HG03342 (cell line): ENCODE measurements around the gene RNF151.
"Not testable (repeated sequence)": the region's sequence is repeated elsewhere in the genome, so short reads cannot be mapped to it uniquely, and the experiment has no call there.

Experiments used
- ATAC-seq: cut with Tn5 transposase; IDR thresholded peaks from one replicate; pipeline ENCODE4 v1.9.1; 2021; ENCODE audit warnings: mild to moderate bottlenecking, moderate library complexity; ENCODE audit not compliant: unreplicated experiment

Gene RNF151

DNA sequence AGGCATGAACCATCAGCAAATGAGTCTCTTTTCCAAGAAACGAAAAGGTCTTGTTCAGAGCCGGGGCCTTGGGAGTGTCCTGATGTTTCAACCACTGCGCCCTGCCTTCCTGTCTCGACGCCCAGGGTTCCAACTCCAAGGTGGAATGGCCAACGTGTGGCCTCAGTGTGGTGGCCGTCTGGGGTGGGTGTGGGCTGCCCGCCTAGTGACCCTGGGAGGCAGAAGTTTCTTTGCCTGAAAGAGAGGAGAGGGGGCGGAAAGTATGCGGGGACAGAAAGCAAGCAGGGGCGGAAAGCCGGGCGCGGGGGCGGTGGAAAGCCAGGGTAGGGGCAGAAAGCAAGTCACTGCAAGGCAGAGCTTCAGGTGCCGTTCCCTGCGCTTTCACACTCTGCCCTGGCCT, 27.7 kb upstream of the RNF151 start:
- no peak for ATAC-seq

DNA sequence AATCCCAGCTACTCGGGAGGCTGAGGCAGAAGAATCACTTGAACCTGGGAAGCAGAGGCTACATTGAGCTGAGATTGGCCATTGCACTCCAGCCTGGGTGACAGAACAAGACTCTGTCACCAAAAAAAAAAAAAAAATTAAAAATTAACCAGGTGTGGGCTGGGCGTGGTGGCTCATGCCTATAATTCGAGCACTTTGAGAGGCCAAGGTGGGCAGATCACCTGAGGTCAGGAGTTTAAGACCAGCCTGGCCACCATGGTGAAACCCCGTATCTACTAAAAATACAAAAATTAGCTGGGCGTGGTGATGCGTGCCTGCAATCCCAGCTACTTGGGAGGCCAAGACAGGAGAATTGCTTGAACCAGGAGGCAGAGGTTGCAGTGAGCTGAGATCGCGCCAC, 26.8 kb upstream of the RNF151 start:
- not testable (repeated sequence) for ATAC-seq

DNA sequence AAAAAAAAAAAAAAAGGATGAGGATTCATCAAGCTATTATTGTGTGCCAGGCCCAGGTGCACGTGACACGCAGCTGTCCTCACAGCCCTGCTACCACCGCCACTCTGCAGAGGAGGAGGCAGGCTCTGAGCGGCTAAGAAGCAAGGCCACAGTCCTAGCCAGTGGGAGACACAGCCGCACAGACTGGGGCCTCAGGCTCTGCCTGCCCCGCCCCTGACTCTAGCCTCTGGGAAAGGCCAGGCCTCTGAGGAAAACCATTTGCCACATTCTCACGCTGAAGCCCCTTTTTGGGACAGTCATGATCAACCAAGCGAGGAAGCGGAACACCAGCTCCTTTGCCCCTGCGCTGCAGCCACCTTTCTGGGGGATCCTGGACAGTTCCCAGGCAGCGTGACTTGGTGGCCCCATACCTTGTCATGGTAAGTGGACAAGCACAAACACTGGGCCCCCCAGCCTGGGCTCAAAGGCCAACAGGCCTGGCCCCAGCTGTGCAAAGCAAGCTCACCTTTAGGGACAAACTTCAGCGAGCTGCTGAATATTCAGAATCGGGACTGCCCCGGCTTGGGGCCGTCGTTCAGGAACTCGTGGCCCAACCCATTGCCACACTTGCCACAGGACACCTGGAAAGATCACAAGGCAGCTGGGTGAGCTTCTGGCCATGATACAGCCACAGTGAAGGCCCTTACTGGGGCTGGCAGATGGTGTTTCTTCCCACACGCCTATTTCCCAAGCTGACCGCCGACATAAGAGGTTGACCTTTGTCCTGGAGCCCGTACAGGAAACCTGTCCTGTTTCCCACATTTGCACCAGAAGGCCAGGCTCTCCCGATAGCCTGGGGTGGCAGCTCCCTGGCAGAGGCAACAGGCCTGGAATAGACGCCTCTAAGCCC, 26.1 kb upstream of the RNF151 start:
- no peak for ATAC-seq

DNA sequence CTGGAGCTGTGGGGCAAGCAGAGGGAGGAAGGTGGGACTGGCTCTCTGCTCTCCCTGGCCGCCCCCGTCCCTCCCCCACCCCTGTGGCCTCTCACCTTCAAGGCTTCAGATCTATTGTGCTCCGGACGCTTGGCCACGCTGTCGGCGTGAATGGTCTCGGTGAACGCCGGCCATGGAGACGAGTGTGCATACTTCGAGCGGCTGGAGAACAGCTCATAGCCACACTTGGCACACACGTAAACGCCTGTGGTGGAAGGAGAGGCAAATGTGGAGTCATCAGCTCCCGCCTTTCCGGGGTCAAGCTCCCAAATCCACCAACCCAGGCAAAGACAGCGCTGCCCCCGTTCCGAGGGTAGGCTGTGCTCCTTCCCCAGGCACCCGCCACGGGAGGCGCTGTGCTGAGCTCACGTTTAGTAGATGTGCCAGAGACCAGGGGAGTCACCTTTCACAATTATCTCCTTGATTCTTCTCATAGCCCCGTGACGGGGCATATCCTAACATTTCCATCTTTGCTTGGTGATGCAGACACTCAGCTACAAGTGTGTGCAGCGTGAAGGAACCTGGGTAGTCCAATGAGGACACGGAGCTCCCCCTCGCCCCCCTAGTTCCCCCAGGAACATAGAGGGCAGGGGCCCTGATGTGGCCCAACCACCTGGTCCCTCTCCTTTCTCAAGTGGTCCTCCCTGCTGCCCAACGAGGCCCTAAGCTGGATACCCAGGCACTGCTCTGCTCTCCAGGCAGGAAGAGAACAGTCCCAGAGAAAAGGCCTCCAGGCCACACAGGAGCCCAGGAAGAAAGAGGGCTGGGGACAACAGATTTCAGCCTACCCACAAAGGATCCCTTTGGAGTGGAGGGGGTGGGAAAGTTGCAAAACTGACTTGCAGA, 25.3 kb upstream of the RNF151 start:
- no peak for ATAC-seq

DNA sequence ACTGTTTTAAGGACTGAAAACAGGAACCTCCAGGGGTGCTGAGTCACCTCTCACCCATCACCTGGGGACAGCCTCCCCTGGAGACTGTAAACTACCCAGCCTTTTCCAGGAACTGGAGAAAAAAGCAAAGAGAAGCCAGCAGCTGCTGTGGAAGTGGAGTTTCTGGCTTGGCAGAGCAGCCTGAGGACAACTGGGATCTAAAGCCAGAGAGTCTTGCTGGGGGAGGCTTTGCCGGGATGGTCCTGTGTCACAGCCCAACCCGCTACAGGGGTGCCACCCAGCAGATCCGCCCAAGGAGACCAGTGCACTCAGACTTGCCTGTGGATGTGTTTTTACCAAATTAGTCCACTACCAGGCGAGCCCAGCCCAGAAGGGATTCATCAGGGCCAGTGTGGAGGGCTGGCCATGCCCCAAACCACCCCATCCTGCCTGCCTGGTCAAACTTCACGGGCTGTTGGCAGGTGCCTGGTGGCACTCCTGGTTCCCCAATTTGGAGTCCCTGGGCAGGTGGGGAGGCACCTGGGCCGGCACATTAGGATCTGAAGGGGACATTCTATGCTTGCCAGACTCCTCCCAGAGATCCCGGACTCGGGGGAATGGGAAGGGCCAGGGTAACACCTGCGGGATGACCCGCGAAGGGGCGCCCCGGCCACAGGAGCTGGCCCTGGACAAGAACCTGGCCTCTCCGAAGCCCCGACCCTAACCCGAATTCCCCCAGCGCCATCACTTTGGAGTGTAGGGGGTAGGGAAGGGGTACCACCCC, 24.4 kb upstream of the RNF151 start:
- no peak for ATAC-seq

DNA sequence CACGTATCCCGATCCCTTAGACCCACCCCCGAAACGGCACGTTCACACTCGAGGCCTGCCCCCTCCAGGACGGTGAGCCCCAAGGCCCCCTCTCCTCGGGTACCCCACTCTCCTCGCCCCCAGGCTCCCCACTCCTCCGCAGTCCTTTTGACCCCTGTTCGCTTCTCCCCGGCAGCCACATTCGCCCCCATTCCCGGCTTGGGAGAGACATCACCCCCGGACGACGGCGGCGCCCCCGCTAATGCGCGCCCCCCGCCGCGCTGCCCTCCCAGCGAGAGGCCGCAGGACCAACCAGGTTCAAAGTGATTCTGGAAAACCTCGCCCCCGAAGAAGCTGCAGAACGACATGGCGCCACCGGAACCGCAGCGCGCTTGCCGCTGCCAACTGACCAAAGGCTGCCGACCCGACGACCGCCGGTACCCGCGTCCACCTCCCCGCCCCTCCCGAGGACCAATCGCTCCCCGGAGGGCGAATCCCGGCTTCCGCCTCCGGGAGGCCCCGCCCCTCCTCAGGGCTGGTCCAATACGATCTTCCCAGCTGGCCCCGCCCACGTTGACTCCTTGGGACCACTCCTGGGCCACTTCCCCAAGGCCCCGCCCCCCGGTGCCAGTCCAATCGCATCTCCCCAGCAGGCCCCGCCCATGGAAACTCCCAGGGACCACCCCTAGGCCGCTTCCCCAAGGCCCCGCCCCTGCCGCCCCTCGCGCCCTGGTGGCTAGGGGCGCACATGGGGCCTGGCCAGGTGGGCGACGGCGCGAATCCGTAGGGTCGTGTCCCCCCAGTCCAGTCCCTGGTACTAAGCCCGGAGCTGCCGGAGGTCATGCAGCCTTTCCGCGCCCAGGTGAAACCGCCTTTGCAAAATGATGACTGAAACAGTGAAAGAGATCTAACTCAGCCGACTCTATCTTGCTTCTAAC, 23.6 kb upstream of the RNF151 start, which contains the start of gene MSRB1:
Gene MSRB1 (minus strand): TSS at position 390 of the 917 bp plus-strand sequence. CDS start 43 bp downstream, at position 347.
- ATAC-seq: peak; percentile 89

DNA sequence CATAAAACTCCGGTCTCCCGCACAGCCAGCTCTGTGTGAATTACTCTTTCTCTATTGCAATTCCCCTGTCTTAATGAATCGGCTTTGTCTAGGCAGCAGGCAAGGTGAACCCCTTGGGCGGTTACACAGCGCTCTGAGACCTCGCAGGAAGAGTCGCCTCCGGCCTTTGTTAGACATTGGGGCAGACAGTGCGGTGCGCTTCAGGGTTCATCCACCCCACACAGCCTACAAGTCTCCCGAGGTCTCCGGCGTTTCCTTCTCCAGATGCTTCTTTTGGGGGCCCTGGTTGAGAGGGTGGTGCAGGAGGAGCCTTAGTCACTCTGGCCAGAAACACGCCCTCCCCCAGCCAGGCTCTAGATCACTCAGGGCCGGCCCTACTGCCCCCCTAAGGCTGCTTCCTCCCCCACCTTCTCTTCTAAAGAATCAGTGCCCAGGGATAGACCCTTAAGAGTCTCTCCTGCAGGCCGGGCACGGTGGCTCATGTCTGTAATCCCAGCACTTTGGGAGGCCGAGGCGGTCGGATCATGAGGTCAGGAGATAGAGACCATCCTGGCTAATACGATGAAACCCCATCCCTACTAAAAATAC, 21.9 kb upstream of the RNF151 start:
- no peak for ATAC-seq

DNA sequence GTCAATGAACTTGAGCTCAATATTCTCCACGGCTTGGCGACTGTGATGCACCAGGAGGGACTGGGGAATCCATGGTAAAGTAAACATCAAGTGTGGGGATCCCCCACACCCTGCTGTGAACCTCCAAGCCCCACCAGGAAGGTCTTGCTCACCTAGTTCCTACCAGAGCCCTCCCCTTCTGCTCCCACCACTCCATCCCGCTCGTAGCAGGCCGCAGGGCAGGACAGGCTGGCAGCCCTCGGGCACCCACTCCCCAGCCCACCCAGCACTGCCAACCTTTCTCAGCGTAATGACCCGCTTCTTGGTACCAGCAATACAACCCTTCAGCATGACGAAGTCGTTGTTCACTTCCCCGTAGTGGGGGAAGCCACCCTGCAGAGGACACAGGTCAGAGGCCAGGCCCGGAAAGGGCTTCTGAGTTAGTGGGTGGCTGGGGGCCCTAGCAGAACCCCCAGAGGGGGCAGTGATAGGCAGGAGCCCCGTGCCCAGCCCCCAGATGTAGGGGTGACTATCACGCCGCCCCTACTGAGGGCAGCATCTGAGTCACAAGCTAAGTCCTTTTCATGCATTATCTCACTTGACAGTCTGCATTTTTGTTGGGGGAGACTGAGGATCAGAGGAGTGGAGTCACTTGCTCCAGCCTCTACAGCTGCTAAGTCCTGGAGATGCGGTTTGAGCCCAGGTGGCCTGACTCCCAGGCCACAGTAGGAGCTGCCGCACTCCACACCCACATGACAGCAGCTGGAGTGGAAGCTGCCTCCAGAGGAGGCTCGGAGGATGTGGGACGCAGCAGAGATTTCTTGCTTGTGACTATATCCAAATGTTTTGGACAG, 20.9 kb upstream of the RNF151 start:
- no peak for ATAC-seq

DNA sequence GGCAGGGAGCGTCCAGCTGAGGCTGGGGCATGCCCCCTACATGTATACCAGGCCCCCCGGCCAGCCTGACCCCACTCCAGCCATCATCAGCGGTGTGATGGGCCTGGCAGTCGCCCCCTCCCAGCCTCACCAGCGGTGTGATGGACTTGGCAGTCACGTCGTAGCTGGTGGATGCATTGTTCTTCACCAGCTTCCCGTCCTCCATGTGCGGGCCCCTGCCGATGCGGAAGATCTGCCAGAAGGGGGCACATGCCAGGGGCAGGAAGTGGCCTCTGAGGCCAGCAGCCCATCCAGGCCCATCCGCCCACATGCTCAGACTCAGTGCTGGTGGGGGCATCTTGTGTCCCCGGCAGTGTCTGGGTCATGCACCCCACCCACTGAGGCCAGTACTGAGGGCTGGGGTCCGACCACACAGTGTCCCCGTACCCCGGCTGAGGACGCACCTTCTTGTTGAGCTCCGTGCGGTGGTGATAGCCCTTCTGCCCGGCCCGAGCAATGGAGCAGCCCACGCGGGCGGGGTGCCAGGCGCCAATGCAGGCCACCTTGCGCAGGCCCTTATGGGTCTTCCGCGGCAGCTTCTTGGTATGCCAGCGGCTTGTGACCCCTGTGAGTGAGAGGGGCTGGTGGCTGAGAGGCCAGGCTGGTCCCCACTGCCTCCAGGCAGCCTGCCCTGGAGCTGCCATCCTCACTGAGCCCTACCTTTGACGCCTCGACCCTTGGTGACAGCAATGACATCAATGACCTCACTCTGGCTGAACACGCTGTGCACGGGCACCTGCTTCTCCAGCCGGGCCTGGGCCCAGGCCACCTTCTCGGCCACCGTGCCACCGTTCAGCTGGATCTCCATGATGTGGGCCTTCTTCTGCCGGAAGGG, 19.9 kb upstream of the RNF151 start:
- ATAC-seq: no peak

DNA sequence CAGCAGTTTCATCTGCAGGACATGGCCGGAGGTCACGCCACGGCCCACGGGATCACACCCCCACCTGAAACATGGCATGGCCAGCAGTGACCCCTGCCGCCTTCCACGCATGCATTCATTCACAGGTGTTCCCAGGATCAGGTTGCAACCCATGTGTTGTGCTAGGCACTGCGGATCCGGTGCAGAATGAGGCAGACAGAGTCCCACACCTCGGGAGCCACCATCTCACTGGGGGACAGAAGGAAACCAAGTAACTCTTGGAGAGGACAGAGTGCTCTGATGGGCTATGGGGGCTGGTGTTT, 19.3 kb upstream of the RNF151 start:
- no peak for ATAC-seq

DNA sequence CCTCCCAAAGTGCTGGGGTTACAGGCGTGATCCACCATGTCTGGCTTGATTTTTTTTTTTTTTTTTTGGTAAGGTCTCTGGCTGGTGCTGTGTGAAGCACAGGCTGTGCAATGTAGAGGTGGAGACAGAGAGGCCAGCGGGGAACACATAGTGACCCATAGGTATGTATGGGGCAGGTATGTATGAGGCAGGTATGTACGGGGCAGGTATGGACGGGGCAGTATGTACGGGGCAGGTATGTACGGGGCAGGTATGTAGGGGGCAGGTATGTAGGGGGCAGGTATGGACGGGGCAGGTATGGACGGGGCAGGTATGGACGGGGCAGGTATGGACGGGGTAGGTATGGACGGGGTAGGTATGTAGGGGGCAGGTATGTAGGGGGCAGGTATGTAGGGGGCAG, 17.1 kb upstream of the RNF151 start:
- no peak for ATAC-seq

DNA sequence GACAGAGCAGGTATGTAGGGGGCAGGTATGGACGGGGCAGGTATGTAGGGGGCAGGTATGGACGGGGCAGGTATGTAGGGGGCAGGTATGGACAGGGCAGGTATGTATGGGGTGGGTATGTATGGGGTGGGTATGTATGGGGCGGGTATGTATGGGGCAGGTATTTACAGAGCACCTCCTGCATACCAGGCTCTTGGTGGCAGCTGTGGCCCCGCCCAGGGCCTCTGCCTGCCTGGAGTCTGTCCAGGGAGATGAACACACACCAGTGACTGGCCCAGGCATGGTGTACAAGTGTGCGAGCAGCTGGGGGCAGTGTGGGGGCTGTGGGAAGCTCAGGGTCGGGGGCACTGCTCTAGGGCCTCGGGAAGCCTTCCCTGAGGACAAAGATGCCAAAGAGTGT, 16.6 kb upstream of the RNF151 start:
- no peak for ATAC-seq

DNA sequence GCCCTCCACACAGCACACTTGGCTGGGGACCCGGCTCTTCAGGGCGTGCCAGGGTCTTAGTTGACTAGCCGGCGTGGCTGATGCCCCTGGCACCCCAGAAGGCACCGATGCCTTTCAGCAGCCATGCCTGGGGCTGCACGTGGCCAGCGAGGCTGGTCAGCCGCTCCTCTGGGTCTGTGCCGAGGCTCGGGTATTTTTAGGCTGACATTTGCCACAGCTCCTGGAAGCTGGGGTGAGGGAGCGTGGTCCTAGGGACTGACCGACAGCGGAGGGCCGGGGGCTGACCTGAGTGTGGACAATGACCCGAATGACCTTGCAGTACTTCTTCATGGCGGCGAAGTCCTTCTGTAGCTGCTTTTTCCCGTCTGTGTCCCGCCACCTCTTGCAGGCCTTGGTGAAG, 16.1 kb upstream of the RNF151 start:
- ATAC-seq: no peak

DNA sequence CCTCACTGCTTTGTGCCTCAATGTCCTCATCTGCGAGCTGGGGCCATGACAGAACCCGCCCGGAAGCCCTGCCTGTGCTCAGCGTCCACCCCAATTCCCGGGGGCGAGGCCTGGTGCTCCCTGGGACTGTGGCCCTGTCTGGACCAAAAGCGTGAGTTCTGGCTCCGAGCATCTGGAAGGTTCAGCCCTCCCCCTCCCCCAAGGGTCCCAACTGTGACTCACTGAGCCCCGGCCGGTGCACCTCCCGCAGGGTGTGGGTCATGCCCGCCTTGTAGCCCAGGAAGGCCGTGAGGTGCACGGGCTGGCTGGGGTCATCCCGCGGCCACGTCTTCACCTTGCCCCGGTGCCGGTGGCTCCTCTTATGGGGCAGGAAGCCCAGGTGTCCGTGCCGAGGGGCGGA, 12.9 kb upstream of the RNF151 start:
- ATAC-seq: no peak

DNA sequence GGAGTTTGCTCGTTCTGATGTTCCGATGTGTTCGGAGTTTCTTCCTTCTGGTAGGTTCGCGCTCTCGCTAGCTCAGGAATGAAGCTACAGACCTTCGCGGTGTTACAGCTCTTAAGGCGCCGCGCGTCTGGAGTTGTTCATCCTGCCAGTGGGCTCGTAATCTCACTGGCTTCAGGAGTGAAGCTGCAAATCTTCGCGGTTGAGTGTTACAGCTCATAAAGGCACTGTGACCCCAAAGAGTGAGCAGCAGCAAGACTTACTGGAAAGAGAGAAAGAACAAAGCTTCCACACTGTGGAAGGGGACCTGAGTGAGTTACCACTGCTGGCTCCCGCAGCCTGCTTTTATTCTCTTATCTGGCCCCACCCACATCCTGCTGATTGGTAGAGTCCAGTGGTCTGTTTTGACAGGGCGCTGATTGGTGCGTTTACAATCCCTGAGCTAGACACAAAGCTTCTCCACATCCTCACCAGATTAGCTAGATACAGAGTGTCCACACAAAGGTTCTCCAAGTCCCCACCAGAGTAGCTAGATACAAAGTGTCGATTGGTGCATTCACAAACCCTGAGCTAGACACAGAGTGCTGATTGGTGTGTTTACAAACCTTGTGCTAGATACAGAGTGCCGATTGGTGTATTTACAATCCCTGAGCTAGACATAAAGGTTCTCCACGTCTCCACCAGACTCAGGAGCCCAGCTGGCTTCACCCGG, 9.1 kb upstream of the RNF151 start:
- not testable (repeated sequence) for ATAC-seq

DNA sequence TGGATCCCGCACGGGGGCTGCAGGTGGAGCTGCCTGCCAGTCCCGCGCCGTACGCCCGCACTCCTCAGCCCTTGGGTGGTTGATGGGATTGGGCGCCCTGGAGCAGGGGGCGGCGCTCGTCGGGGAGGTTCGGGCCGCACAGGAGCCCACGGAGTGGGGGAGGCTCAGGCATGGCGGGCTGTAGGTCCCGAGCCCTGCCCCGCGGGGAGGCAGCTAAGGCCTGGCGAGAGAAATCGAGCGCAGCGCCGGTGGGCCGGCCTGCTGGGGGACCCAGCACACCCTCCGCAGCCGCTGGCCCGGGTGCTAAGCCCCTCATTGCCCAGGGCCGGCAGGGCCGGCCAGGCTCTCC, 8.5 kb upstream of the RNF151 start:
- ATAC-seq: not testable (repeated sequence)

DNA sequence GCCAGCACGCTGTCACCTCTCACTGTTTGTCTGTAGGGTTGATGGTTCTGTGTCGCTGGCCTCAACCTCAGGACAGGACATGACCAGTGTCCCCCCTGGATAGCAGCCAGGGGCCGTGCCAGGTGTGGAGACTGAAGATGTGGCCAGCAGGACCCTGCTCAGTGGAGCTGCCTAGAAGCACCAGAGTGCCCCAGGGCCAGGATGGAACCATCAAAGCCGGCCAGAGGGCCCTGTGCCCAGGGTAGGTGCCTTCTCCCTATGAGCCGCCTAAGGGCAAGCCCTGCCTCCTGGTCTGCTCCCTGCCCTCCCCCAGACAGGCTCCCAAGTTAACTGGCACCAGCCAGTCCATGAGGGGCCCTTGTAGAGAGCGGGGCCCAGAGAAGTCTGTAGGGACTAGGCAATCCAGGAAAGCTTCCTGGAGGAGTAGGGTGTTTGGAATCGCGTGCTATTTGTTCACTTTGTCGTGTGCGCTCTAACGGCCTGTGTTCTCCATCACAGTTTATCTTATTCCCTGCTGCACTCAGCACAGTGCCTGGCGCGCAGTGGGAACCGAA, 7.9 kb upstream of the RNF151 start:
- no peak for ATAC-seq
